Measurements from ENCODE around the gene KLHDC8B.
"Not testable (repeated sequence)": the region's sequence is repeated elsewhere in the genome, so short reads cannot be mapped to it uniquely, and the experiment has no call there.

Gene KLHDC8B

DNA sequence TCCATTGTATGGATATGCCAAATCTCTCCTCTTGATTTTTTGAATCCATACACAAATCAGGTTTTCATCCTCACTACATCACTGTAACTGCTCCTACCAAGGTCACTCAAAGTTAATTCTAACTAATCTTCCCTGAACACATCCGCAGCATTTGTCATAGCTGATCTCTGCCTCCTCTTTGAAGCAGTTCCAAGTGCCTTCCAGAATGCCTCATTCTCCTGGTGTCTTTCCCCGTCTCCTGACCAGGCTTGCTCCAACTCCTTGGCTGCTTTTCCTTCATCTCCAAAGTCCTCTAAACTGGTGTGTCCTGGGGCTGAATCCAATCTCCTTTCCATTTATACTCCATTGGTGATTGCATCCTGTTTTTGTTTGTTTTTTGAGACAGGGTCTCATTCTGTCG is 26.8 kb downstream of the KLHDC8B start:
- no peak for DNase-seq

DNA sequence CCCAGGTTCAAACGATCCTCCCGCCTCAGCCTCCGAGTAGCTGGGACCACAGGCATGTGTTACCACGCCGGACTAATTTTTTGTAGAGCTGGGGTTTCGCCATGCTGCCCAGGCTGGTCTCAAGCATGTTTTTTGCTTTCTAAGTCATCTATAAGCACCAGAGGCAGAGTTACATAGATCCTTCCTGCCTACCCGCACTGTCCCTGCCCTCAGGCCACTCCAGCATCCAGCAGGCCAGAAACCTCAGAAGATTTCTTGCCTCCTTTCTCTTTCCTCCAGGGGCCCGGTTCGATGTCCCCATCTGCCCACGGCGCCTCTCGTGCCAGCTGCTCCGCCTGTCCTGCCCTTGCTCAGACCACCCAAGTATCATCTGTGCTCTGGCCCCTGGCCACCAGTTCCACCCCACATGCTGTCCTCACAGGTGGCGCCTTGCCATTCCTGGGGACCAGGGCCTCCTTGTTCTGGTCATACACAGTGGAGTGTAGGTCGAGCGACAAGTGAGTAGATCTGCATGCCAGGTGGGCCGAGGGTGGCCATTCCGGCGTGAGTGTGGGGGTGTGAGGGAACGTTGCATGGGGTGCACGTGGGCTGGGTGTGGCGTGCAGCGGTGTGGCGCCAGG is 27.3 kb downstream of the KLHDC8B start:
- no peak for DNase-seq

DNA sequence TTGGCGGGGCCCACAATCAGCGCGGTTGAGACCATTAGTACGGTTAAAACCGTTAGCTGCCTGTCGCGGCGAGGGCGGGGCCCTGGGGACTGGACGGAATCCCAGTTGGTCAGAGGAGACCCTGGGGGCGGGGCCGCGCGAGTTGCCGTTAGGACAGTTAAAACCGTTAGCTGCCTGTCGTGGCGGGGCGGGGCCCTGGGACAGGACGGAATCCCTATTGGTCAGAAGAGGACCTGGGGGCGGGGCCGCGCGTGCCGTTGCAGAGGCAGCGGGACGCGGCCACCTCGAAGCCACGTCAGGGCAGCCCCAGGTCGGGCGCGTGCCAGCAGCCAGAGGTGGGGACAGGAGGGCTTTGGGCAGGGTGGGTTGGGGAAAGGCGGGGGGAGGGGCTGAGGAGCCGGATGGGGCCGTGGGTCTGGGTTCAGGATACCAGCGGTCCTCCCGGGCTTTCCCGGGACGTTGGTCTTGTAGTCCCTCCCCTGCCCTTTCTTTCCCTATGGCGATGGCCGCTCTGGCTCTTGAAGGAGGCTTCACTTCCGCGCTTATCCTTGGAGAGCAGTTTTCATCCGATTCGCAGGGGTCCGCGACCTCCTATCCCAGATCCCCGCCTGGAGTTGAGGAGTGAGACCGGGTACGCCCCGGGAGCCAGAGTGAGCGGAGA is 28.0 kb downstream of the KLHDC8B start:
- no peak for DNase-seq

DNA sequence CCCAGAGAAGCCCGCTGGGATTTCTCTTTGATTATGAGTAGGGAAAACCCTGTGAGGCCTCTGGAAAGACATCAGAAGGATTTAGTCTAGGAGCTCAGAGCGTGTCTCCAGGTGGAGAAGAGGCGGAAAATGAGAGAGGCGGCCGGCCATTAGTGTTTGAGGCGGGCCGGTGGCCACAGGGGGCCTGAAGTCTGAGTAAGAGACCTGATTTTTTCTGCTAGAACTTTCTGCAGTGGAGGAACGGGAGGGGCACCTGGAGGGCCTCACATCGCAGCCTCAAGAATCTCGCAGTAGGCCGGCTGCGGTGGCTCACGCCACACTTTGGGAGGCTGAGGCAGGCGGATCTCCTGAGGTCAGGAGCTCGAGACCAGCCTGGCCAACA is 28.5 kb downstream of the KLHDC8B start:
- DNase-seq, result no peak

DNA sequence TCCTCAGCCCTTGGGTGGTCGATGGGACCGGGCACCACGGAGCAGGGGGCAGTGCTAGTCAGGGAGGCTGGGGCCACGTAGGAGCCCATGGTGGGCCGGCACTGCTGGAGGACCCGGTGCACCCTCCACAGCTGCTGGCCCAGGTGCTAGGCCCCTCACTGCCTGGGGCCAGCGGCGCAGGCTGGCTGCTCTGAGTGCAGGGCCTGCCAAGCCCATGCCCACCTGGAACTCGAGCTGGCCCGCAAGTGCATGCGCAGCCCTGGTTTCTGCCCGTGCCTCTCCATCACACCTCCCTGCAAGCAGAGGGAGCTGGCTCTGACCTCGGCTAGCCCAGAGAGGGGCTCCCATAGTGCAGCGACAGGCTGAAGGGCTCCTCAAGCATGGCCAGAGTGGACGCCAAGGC is 42.1 kb downstream of the KLHDC8B start:
- DNase-seq, result no peak

DNA sequence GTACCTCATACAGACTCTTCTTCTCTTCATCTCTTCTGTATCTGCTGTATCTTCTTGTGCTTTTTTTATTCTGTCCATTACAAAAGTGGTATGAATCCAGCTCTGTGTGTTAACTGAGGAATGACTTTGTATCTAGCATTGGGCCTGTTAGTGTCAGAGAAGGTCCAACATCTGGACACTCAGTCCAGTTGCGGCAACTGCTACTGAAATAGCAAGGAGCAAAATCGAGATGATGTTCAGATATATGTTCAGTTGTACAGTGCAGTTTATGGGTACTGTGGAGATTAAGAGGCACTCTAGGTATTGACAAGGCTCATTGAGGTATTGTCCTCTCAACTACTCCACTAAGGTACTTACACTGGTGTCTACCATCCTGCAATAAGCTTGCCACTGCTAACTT is 42.6 kb downstream of the KLHDC8B start:
- no peak for DNase-seq

DNA sequence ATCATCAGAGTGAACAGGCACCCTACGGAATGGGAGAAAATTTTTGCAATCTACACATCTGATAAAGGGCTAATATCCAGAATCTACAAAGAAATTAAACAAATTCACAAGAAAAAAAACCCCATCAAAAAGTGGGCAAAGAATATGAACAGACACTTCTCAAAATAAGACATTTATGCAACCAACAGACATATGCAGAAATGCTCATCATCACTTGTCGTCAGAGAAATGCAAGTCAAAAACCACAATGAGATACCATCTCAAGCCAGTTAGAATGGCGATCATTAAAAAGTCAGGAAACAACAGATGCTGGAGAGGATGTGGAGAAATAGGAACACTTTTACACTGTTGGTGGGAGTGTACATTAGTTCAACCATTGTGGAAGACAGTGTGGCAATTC is 45.3 kb downstream of the KLHDC8B start:
- DNase-seq, result not testable (repeated sequence)

DNA sequence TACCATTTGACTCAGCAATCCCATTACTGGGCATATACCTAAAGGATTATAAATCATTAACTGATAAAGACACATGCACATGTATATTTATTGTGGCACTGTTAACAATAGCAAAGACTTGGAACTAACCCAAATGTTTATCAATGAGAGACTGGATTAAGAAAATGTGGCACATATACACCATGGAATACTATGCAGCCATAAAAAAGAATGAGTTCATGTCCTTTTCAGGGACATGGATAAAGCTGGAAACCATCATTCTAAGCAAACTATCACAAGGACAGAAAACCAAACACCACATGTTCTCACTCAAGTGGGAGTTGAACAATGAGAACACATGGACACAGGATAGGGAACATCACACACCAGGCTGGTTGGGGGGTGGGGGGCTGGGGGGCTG is 45.7 kb downstream of the KLHDC8B start:
- not testable (repeated sequence) for DNase-seq

DNA sequence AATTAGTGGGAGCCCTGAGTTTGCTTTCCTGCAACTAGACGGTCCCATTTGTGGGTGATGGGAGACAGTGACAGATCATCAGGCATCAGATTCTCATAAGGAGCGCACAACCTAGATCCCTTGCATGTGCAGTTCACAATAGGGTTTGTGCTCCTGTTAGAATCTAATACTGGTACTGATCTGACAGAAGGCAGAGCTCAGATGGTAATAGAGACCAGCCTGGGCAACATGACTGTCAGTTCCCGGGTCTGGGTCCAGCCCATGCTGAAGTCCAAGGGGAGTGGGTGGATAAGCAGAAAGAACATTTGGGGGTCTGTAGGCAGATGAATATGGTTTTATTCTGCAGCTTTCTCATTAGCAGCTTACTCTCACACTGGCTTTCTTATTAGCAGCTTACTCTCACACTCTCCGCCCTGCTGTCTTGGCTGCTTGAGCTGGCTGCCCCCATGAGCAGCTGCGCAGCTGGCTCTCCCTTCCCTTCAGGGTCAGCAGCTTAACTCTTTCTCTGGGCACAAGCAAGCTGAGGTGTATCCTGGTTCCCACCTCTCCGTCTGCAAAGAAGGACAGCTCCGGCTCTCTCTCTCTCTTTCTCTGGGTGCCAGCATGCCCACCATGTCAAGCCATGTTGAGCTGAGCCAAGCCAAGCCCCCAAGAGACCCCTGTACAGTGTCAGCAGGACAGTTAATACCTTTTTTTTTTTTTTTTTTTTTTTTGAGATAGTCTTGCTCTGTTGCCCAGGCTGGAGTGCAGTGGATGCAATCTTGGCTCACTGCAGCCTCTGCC is 46.5 kb downstream of the KLHDC8B start:
- DNase-seq, result no peak

DNA sequence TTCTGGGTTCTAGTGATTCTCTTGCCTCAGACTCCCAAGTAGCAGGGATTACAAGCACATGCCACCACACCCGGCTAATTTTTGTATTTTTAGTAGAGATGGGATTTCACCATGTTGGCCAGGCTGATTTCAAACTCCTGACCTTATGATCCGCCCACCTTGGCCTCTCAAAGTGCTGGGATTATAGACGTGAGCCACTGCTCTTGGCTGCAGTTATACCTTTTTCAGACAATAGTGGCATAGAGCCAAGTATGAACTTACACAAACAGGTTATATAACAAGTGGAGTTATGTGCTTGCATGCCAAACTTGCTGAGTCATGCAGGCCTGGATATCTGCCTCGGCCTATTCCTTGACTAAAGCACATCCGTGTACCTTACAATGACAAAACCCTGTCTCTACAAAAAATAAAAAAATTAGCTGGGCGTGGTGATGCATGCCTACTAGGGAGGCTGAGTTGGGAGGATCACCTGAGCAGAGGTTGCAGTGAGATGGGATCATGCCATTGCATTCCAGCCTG is 47.1 kb downstream of the KLHDC8B start:
- DNase-seq, result not testable (repeated sequence)

DNA sequence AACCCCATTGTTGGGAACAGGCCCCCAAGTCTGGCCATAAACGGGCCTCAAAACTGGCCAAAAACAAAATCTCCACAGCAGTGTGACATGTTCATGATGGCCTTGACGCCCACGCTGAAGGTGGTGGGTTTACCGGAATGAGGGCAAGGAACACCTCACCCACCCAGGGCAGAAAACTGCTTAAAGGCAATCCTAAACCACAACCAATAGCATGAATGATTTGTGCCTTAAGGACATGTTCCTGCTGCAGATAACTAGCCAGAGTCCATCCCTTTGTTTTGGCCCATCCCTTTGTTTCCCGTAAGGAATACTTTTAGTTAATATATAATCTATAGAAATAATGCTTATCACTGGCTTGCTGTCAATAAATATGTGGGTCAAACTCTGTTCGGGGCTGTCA is 47.7 kb downstream of the KLHDC8B start:
- DNase-seq, result no peak

DNA sequence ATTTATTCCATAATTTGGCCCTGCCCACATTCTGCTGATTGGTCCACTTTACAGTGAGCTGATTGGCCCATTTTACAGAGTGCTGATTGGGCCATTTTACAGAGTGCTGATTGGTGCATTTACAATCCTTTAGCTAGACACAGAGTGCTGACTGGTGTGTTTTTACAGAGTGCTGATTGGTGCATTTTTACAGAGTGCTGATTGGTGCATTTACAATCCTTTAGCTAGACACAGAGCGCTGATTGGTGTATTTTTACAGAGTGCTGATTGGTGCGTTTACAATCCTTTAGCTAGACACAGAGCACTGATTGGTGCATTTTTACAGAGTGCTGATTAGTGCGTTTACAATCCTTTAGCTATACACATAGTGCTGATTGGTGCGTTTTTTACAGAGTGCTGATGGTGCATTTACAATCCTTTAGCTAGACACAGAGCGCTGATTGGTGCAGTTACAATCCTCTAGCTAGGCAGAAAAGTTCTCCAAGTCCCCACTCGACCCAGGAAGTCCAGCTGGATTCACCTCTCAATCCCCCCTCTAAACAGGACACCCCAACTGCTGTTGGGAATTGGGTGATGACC is 49.7 kb downstream of the KLHDC8B start:
- DNase-seq, result not testable (repeated sequence)

DNA sequence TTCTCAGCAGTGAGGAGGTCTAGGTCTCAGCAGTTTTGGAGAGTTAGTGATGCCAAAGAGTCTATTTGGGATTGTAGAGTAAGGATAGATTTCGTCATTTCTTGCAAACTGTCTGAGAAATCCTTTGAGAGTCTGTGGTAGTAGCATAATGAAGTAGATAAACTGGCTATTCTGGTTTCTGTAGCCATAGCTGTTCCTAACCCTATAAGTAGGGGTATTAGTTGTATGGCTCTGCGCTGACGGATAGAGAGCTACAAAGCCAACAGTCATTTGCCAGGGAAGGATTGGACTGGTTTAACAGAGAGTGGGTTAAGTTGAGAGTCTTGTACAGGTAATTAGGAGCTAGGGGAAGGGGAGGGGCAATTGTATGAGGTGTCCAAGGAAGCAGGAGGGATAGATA is 50.6 kb downstream of the KLHDC8B start:
- no peak for DNase-seq
